Left ventricle myocardium inferior (tissue), 1 donor: ENCODE results near the gene TET1. TPM values are rescaled to one million over a fixed set of nuclear protein-coding genes. Genes with fewer than 3 reads are reported as not detected.

Source experiments
- DNase-seq: peaks from one replicate; pipeline ENCODE4 v3.0.0-alpha.2; 2020
- H3K27ac ChIP-seq: fragments of 200-600 bp; replicated peaks from 2 replicates; pipeline ENCODE4 v1.8.0; 2021
- H3K27me3 ChIP-seq: fragments of 200-600 bp; 2 replicates; pipeline ENCODE4 v1.8.0; 2021; ENCODE audit warnings: low read depth
- H3K36me3 ChIP-seq: fragments of 200-600 bp; 2 replicates; pipeline ENCODE4 v1.8.0; 2021
- H3K4me1 ChIP-seq: fragments of 200-600 bp; 2 replicates; pipeline ENCODE4 v1.8.0; 2021
- H3K4me3 ChIP-seq: fragments of 200-600 bp; 2 replicates; pipeline ENCODE4 v1.8.0; 2021; ENCODE audit warnings: mild to moderate bottlenecking, moderate library complexity
- H3K9me3 ChIP-seq: fragments of 200-600 bp; replicated peaks from 2 replicates; pipeline ENCODE4 v1.8.0; 2021
- CTCF ChIP-seq: fragments of 200-600 bp; IDR thresholded peaks from 2 replicates; pipeline ENCODE4 v1.8.0; 2021; ENCODE audit warnings: antibody characterized with exemption, mild to moderate bottlenecking, borderline replicate concordance
- intact Hi-C: fragments of 100-400 bp; cut with micrococcal nuclease; formaldehyde crosslinking; loops from one replicate; pipeline ENCODE4 v1.11.0; 2022
- total RNA-seq: library from RNA; stranded (reverse); fragmentation: NEBNext Ultra II Directional; extraction: Animal tissue kit (Norgen Biotek cat#: 25700); gene quantifications from one replicate; pipeline ENCODE4 v1.2.1, GENCODE V29; 2021
- donor health status: DM: no; HTN: yes; CAD: no; lungs with severe emphysema.

TET1 gene
- total RNA-seq, 1 donor from 2014 or later: 2.2 TPM

- Histone ChIP-seq H3K27me3 (no peaks in the 10 kb centered on the region), H3K4me1 (peaks cover 37% of the 10 kb centered on the region), H3K27ac (peak overlapping the region; percentile 82), H3K9me3 (no peaks in the 10 kb centered on the region), H3K4me3 (peak overlapping the region; percentile 67), H3K36me3 (no peaks in the 10 kb centered on the region)
- DNase-seq: no peak
- TF ChIP-seq CTCF: no peak
- intact Hi-C loops: loop anchor here (10.0 kb wide), 1 partner anchor 45 kb away; no protein-coding TSS in a partner anchor
Observed at GRCh38 chr10:68599771-68600040, 39.6 kb downstream of the TET1 start.

- peaks cover 37% of the 10 kb centered on the region for H3K4me1 ChIP-seq
- DNase-seq: peak; percentile 57
- H3K27me3 ChIP-seq: no peaks in the 10 kb centered on the region
- peak overlapping the region; percentile 67 for H3K4me3 ChIP-seq
- H3K27ac ChIP-seq: peak overlapping the region; percentile 82
- no peak for TF ChIP-seq CTCF
- H3K36me3 ChIP-seq: no peaks in the 10 kb centered on the region
- H3K9me3 ChIP-seq: no peaks in the 10 kb centered on the region
- intact Hi-C loops: loop anchor here (10.0 kb wide), 1 partner anchor 45 kb away; no protein-coding TSS in a partner anchor
Observed at GRCh38 chr10:68600041-68600778, 40.1 kb downstream of the TET1 start.

DNA sequence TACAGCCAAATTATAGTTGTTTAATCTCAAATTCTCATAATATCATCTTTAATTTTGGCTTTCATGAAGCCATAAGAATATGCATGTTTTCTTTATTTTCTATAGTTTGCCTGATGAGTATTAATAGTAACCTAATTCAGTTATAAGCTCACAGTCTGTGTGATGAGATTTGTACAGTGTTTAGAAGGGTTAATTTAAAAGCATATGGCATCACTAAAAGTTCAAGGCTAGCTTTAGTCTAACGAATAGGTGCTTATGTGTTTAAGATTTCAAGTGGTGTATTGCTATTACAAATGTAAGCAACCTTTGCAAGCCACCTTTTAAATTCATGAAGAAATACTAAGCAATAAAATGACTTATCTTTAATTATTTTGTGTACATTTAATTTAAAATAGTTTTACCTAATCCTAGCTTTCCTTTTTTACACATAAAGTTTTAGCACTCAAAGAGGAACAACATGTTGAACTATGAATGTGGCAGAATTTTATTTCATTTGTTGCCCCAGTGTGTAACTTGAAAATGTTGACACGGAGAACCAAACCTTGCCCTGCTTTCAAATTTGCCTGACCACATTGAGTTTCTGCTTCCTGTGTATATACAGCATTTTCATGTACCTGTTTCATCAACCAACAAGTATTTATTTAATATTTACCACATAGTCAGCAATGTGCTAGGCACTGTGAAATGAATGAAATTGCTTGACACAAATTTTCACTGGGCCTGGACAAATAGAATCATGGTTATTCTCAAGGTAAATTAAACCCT, 41.5 kb downstream of the TET1 start:
- Histone ChIP-seq H3K4me3 (peak overlapping the region; percentile 67), H3K27ac (peak overlapping the region; percentile 82), H3K4me1 (peaks cover 37% of the 10 kb centered on the region), H3K27me3 (no peaks in the 10 kb centered on the region), H3K9me3 (no peaks in the 10 kb centered on the region), H3K36me3 (no peaks in the 10 kb centered on the region)
- intact Hi-C loops: loop anchor here (10.0 kb wide), 1 partner anchor 47 kb away; no protein-coding TSS in a partner anchor
- TF ChIP-seq CTCF: no peak
- no peak for DNase-seq

DNA sequence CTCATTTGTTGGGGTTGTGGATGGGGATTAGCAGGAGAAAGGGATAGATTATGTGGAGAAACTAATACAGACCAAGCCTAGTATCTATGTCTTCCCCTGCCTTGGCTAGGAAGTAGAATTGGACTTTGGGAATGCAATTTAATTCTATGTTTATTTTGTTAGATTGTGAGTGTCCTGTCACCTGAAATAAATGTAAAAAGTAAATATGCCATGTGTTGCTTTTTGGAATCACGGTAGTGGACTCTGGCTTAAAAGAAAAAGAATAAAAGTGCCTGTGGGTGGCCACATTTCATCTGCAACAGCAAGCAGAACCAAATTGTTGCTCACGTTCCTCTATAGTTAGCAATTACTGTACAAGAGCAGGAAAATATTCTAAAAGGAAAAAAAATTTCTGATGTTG, 42.3 kb downstream of the TET1 start:
- no peaks in the 10 kb centered on the region for H3K27me3 ChIP-seq
- intact Hi-C loops: loop anchor here (10.0 kb wide), 1 partner anchor 48 kb away; no protein-coding TSS in a partner anchor
- DNase-seq: no peak
- no peak for TF ChIP-seq CTCF
- H3K36me3 ChIP-seq: no peaks in the 10 kb centered on the region
- H3K4me1 ChIP-seq: peaks cover 37% of the 10 kb centered on the region
- no peaks in the 10 kb centered on the region for H3K9me3 ChIP-seq
- H3K27ac ChIP-seq: no peak overlapping the region
- no peak overlapping the region for H3K4me3 ChIP-seq

- Histone ChIP-seq H3K36me3 (no peaks in the 10 kb centered on the region), H3K27ac (no peak overlapping the region), H3K4me1 (peaks cover 37% of the 10 kb centered on the region), H3K4me3 (no peak overlapping the region), H3K9me3 (no peaks in the 10 kb centered on the region), H3K27me3 (no peaks in the 10 kb centered on the region)
- TF ChIP-seq CTCF: no peak
- intact Hi-C loops: loop anchor here (10.0 kb wide), 1 partner anchor 49 kb away; no protein-coding TSS in a partner anchor
- no peak for DNase-seq
Observed at GRCh38 chr10:68603766-68604165, 43.6 kb downstream of the TET1 start.
